K562 (cell line): ENCODE results near the gene TANC1. TPM values are rescaled to one million over a fixed set of nuclear protein-coding genes. Genes with fewer than 3 reads are reported as not detected.

Experiments
- ATAC-seq: fragments of 200-7000 bp; cut with Tn5 transposase; 3 replicates; pipeline ENCODE4 v1.9.1; 2020; ENCODE audit warnings: moderate library complexity
- BruUV-seq: library from RNA; stranded (reverse); fragments of 400-500 nt; replicated peaks from 2 replicates; lab custom pipeline; 2021; lab: Mats Ljungman, UMichigan
- CTCF ChIA-PET: fragments of 300-600 bp; formaldehyde crosslinking; extraction: SDS; loops from one replicate; lab custom pipeline; 2021; ENCODE audit warnings: low intra/inter-chr PET ratio; lab: Yijun Ruan, JAX
- POLR2A ChIA-PET: fragments of 300-600, 350-650 bp; sonication (Branson Sonifier 250); formaldehyde crosslinking; extraction: SDS; loops from one replicate; lab custom pipeline; 2021; ENCODE audit warnings: antibody characterized with exemption, inconsistent platforms; lab: Yijun Ruan, JAX
- DNase-seq, 4 experiments: peaks; one replicate each; pipeline versions ENCODE4 v3.0.0 to v3.0.0-alpha.2; 2011 to 2018; ENCODE audit warnings: low spot score in 3 of 4, mixed read lengths in 3 of 4; ENCODE audit errors: extremely low read depth in 1 of 4
- FAIRE-seq: peaks from 2 replicates; lab custom pipeline; 2011; peaks lifted over from hg19 to GRCh38; lab: Jason Lieb, UNC
- H2AFZ ChIP-seq: 2 replicates; pipeline ENCODE4 v1.6.0; 2011; ENCODE audit warnings: low read depth, low read length, control low read depth, inconsistent platforms
- H3K27ac ChIP-seq: fragments of 200-600 bp; 3 replicates; pipeline ENCODE4 v1.8.0; 2011; ENCODE audit warnings: low read depth, mild to moderate bottlenecking, control low read depth, inconsistent platforms, low read length, moderate library complexity, mixed read lengths; ENCODE audit errors: extremely low read depth
- H3K27me3 ChIP-seq, 2 experiments: fragments of 300-600 bp in 1 of 2; 2 replicates in 1 of 2; 3 replicates in 1 of 2; pipeline versions ENCODE4 v1.6.0 to v1.8.0; 2011; ENCODE audit warnings: inconsistent platforms in 2 of 2, low read length in 2 of 2, mild to moderate bottlenecking in 1 of 2, mixed read lengths in 1 of 2, moderate library complexity in 1 of 2; ENCODE audit not compliant: control insufficient read depth in 2 of 2, insufficient read depth in 2 of 2
- H3K36me3 ChIP-seq: fragments of 300-600 bp; 3 replicates; pipeline ENCODE4 v1.8.0; 2011; ENCODE audit warnings: mild to moderate bottlenecking, low read length, inconsistent platforms; ENCODE audit not compliant: control insufficient read depth, insufficient read depth
- H3K4me1 ChIP-seq, 2 experiments: fragments of 200-600 bp in 1 of 2; replicated peaks in 1 of 2; 2 replicates in 1 of 2; 3 replicates in 1 of 2; pipeline versions ENCODE4 v1.5.1 to v1.8.0; 2011; ENCODE audit warnings: inconsistent platforms in 2 of 2, low read length in 2 of 2, mild to moderate bottlenecking in 1 of 2, mixed read lengths in 1 of 2, moderate library complexity in 1 of 2; ENCODE audit not compliant: control insufficient read depth in 2 of 2, insufficient read depth in 2 of 2
- H3K4me2 ChIP-seq: 2 replicates; pipeline ENCODE4 v1.6.1; 2011; ENCODE audit warnings: low read length, control low read depth, inconsistent platforms, mixed read lengths; ENCODE audit not compliant: insufficient read depth
- H3K4me3 ChIP-seq: fragments of 200-600 bp; sonication (generic), shearing (Covaris generic); 2 replicates; pipeline ENCODE4 v1.5.1; 2016; ENCODE audit warnings: control low read depth, inconsistent platforms
- H3K79me2 ChIP-seq: fragments of 200-600 bp; 3 replicates; pipeline ENCODE4 v1.8.0; 2011; ENCODE audit warnings: low read length, inconsistent platforms; ENCODE audit not compliant: control insufficient read depth, insufficient read depth
- H3K9ac ChIP-seq, 2 experiments: 2 replicates each; pipeline versions ENCODE4 v1.6.0 to v1.6.1; 2011; ENCODE audit warnings: low read depth in 2 of 2, low read length in 2 of 2, control low read depth in 1 of 2, inconsistent platforms in 1 of 2, mild to moderate bottlenecking in 1 of 2, mixed read lengths in 1 of 2; ENCODE audit not compliant: insufficient read depth in 1 of 2
- H3K9me1 ChIP-seq: one replicate; pipeline ENCODE4 v1.6.0; 2011; ENCODE audit warnings: inconsistent platforms, mild to moderate bottlenecking, low read length, moderate library complexity; ENCODE audit not compliant: control insufficient read depth, insufficient read depth
- H3K9me3 ChIP-seq: replicated peaks from 2 replicates; pipeline ENCODE4 v1.5.1; 2011; ENCODE audit warnings: low read depth, low read length, inconsistent platforms; ENCODE audit not compliant: control insufficient read depth, insufficient read depth
- H4K20me1 ChIP-seq: replicated peaks from 2 replicates; pipeline ENCODE4 v1.6.1; 2011; ENCODE audit warnings: low read length, inconsistent platforms, mixed read lengths; ENCODE audit not compliant: control insufficient read depth, insufficient read depth
- CBX8 ChIP-seq: fragments of 200-600 bp; sonication (generic); IDR thresholded peaks from 2 replicates; pipeline ENCODE4 v1.6.1; 2012; ENCODE audit warnings: borderline replicate concordance, mixed run types, low read depth, mild to moderate bottlenecking, moderate library complexity, mixed read lengths, low read length, control low read depth, inconsistent platforms; ENCODE audit not compliant: poor library complexity, severe bottlenecking; ENCODE audit errors: extremely low read depth
- GTF2A2 ChIP-seq: IDR thresholded peaks from 2 replicates; pipeline ENCODE4 v1.6.1; 2016; ENCODE audit warnings: mild to moderate bottlenecking, missing genetic modification characterization, missing compliant biosample characterization
- MYBL2 ChIP-seq, 2 experiments: fragments of 450-650 bp in 1 of 2; sonication (generic) in 1 of 2; formaldehyde crosslinking in 1 of 2; IDR thresholded peaks; 2 replicates each; pipeline versions ENCODE4 v1.6.1 to v1.8.1; 2017 to 2022; ENCODE audit warnings: borderline replicate concordance in 1 of 2, inconsistent platforms in 1 of 2, low read depth in 1 of 2, mild to moderate bottlenecking in 1 of 2, missing genetic modification reagents in 1 of 2, moderate library complexity in 1 of 2
- RBM22 ChIP-seq: fragments of 200-400 bp; formaldehyde crosslinking; IDR thresholded peaks from 2 replicates; pipeline ENCODE4 v1.6.1; 2018; ENCODE audit warnings: low read length, low read depth; ENCODE audit not compliant: poor library complexity, severe bottlenecking
- RBM34 ChIP-seq: fragments of 200-400 bp; formaldehyde crosslinking; IDR thresholded peaks from 2 replicates; pipeline ENCODE4 v1.6.1; 2018; ENCODE audit warnings: low read length, borderline replicate concordance; ENCODE audit not compliant: insufficient read depth
- ZNF165 ChIP-seq: fragments of 250-450 bp; sonication (Bioruptor Pico); IDR thresholded peaks from 2 replicates; pipeline ENCODE4 v1.4.0; 2020; ENCODE audit warnings: borderline replicate concordance
- WGBS: fragments of 100-300 bp; shearing (Covaris generic); methylation state at CpG from one replicate; pipeline ENCODE4 v1.1.6; 2016; ENCODE audit warnings: low coverage, mixed read lengths; ENCODE audit not compliant: insufficient coverage; ENCODE audit errors: missing lambda C conversion rate; 5-methylcytosine and 5-hydroxymethylcytosine counted together
- in situ Hi-C: fragments of 300-500 bp; cut with MboI; formaldehyde crosslinking; loops from 4 replicates; pipeline ENCODE4 v1.15.0; 2018; ENCODE audit warnings: inconsistent platforms, mixed read lengths
- intact Hi-C: fragments of 100-400 bp; cut with micrococcal nuclease; formaldehyde crosslinking; loops from 2 replicates; pipeline ENCODE4 v1.14.2; 2022
- polyA plus RNA-seq, 8 experiments: library from polyadenylated mRNA; depleted of rRNA in 4 of 8; stranded (reverse) in 5 of 8; unstranded in 3 of 8; fragments of >200 nt; fragmentation: Nextera tagmentation in 2 of 8; fragmentation: Illumina TruSeq in 1 of 8; extraction: Ambion mirVana in 2 of 8; extraction: Trizol in 1 of 8; gene quantifications; 2 replicates each; pipeline versions ENCODE4 v1.2.1 to v1.2.3, GENCODE V29; 2011 to 2014; ENCODE audit warnings: inconsistent platforms in 1 of 8, missing spikeins in 1 of 8
- total RNA-seq, 7 experiments: library from RNA; depleted of rRNA in 6 of 7; stranded (reverse); fragments of >200 nt in 6 of 7; fragmentation: Illumina TruSeq in 2 of 7; extraction: Trizol in 2 of 7; gene quantifications; 2 replicates each; pipeline versions ENCODE4 v1.2.1 to v1.2.3, GENCODE V29; 2011 to 2021; ENCODE audit warnings: low replicate concordance in 1 of 7

Gene TANC1
- total and polyA plus RNA-seq, 9 of the 15 experiments (the other 6 are each of a cell fraction or from before 2014, with no cell fraction given) = under 0.01 to 0.20 (median 0.07) TPM; not detected in 1

DNA sequence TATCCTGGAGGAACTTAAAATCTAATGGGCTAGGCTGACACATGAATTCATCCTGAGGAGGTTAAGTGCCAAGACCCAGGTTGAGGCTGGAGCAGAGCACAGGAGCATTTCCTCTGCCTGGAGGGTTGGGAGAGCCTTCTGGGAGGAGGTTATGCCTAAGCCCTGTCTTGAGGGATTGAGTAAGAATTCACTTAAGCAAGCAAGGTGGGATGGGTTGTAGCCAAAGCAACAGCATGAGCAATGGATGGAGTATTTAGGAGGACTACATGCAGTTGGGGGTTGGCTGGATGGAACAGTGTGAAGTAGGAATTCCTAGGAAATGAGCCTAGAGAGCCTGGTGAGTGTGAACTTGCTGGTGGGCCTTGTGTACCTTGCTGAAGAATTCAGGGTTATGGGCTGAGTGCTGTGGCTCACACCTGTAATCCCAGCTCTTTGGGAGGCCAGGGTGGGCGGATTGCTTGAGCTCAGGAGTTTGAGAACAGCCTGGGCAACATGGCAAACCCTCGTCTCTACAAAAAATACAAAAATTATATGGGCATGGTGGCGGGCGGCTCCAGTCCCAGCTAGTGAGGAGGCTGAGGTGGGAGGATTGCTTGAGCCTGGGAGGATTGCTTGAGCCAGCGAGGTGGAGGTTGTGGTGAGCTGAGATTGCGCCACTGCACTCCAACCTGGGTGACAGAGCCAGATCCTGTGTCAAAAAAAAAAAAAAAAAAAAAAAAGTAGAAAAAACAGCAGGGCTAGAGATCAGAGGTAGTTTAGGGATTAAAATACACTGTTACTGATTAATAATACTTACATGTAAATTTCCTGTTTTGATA, 22.2 kb downstream of the TANC1 start:
- Histone ChIP-seq H3K36me3 (no peaks in the 10 kb centered on the region), H3K9me1 (no peaks in the 10 kb centered on the region), H4K20me1 (no peaks in the 10 kb centered on the region), H3K9ac (no peak overlapping the region), H3K4me1 (no peaks in the 10 kb centered on the region; a peak in 1 of 5 replicates), H3K27me3 (peaks cover 23 to 48% of the 10 kb centered on the region in 2 experiments), H3K27ac (no peak overlapping the region), H3K4me3 (no peak overlapping the region), H2AFZ (0 out of 2 replicates have a peak overlapping the region, but pooled peaks have one; percentile 0), H3K9me3 (no peaks in the 10 kb centered on the region), H3K4me2 (no peak overlapping the region), H3K79me2 (no peaks in the 10 kb centered on the region)
- in situ Hi-C loops = no loop called here
- ATAC-seq = no peak
- CTCF ChIA-PET = no interaction called here
- POLR2A ChIA-PET = interaction anchor here (1.3 to 3.5 kb wide), 3 partner anchors 9 to 17 kb away, joined by 3 to 11 read pairs (median 6); no protein-coding TSS in a partner anchor
- WGBS = 23% methylated on average over 5 of the region's 6 CpGs
- no peak for FAIRE-seq
- intact Hi-C loops = no loop called here
- BruUV-seq = no TSS peak
- no peak for TF ChIP-seq RBM34
- TF ChIP-seq GTF2A2 (tag) = 0 out of 2 replicates have a peak, but pooled peaks have one; percentile 21
- no peak for DNase-seq

DNA sequence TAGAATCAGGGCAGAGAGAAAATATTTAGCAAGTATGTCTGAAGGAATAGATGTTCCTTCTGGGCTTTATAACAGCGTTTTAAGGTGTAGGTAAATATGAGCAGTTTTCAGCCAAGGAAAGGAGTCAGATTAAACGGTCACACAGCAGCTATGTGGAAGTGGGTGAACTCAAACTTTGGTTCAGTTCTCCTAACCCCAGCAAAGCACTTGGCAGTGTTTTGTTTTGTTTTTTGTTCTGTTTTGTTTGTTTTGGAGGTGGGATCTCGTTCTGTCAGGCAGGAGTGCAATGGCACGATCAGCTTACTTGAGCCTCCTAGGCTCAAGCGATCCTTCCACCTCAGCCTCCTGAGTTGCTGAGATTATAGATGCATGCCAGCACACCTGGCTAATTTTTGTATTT, 24.6 kb downstream of the TANC1 start:
- TF ChIP-seq CBX8 (peak; percentile 58), MYBL2 (IDR thresholded peaks at IDR 0.05; ENCODE audit: low read depth) (no peak), MYBL2 (CRISPR knock-in tag; IDR thresholded peaks at IDR 0.05; ENCODE audit: borderline replicate concordance) (no peak), ZNF165 (no peak), RBM22 (no peak)
- Histone ChIP-seq H3K4me2 (no peak overlapping the region), H3K36me3 (no peaks in the 10 kb centered on the region), H3K4me3 (no peak overlapping the region), H3K9ac (no peak overlapping the region), H3K9me3 (no peaks in the 10 kb centered on the region), H4K20me1 (no peaks in the 10 kb centered on the region), H2AFZ (0 out of 2 replicates have a peak overlapping the region, but pooled peaks have one; percentile 2), H3K79me2 (no peaks in the 10 kb centered on the region), H3K27ac (no peak overlapping the region), H3K27me3 (peaks cover 18 to 42% of the 10 kb centered on the region in 2 experiments), H3K9me1 (no peaks in the 10 kb centered on the region), H3K4me1 (no peaks in the 10 kb centered on the region; a peak in 1 of 5 replicates)
- FAIRE-seq = no peak
- BruUV-seq = no TSS peak
- ATAC-seq = no peak
- intact Hi-C loops (no loop called here), in situ Hi-C loops (no loop called here)
- CTCF ChIA-PET = no interaction called here
- 1% methylated on average over 5 of the region's 5 CpGs for WGBS
- POLR2A ChIA-PET = interaction anchor here (3.5 kb wide), 1 partner anchor 11 kb away, joined by 11 read pairs; no protein-coding TSS in a partner anchor
- no peak for DNase-seq
